CD4-positive, alpha-beta T cell (primary cell): ENCODE results near the gene UBE2D2. TPM values are rescaled to one million over a fixed set of nuclear protein-coding genes. Genes with fewer than 3 reads are reported as not detected.

Experiments
- ATAC-seq: fragments of 200-7000 bp; cut with Tn5 transposase; one replicate; pipeline ENCODE4 v1.10.0; 2022; ENCODE audit warnings: mild to moderate bottlenecking; ENCODE audit not compliant: poor library complexity
- CTCF ChIA-PET: fragments of 350-600 bp; sonication (Branson Sonifier 250); formaldehyde crosslinking; loops from one replicate; lab custom pipeline; 2021; ENCODE audit warnings: antibody characterized with exemption, inconsistent platforms; lab: Charles Lee
- POLR2A ChIA-PET: fragments of 350-600 bp; sonication (Branson Sonifier 250); formaldehyde crosslinking; loops from one replicate; lab custom pipeline; 2021; ENCODE audit warnings: antibody characterized with exemption, inconsistent platforms; lab: Charles Lee
- DNase-seq, 14 experiments: peaks; one replicate each; pipeline ENCODE4 v3.0.0-alpha.2; 2013 to 2020; ENCODE audit warnings: mixed read lengths in 2 of 14
- H3K27ac ChIP-seq, 2 donors: one replicate each; pipeline versions ENCODE4 v1.5.1 to v1.7.0; 2013; ENCODE audit warnings: low read length in 2 of 2, low read depth in 1 of 2, mild to moderate bottlenecking in 1 of 2
- H3K27me3 ChIP-seq, 2 experiments: 1 replicate in 1 of 2; 2 replicates in 1 of 2; pipeline versions ENCODE4 v1.6.1 to v1.7.0; 2013; ENCODE audit warnings: low read length in 2 of 2, control low read depth in 1 of 2, mild to moderate bottlenecking in 1 of 2, moderate library complexity in 1 of 2; ENCODE audit not compliant: insufficient read depth in 2 of 2, control insufficient read depth in 1 of 2
- H3K36me3 ChIP-seq: one replicate; pipeline ENCODE4 v1.6.1; 2013; ENCODE audit warnings: low read length, control low read depth; ENCODE audit not compliant: insufficient read depth
- H3K4me1 ChIP-seq: one replicate; pipeline ENCODE4 v1.6.1; 2013; ENCODE audit warnings: low read length, control low read depth; ENCODE audit not compliant: insufficient read depth
- H3K4me3 ChIP-seq: one replicate; pipeline ENCODE4 v1.5.1; 2013; ENCODE audit warnings: mild to moderate bottlenecking, low read length, moderate library complexity
- H3K9me3 ChIP-seq, 2 experiments: 1 replicate in 1 of 2; 2 replicates in 1 of 2; pipeline versions ENCODE4 v1.6.1 to v1.7.0; 2013; ENCODE audit warnings: low read length in 2 of 2, mild to moderate bottlenecking in 2 of 2, control low read depth in 1 of 2, moderate library complexity in 1 of 2; ENCODE audit not compliant: control insufficient read depth in 1 of 2, insufficient read depth in 1 of 2
- H3K27ac Mint-ChIP-seq: one replicate; pipeline ENCODE4 v1.8.0; 2020; ENCODE audit warnings: mixed read lengths
- H3K27me3 Mint-ChIP-seq: one replicate; pipeline ENCODE4 v1.8.0; 2021; ENCODE audit warnings: mixed read lengths
- H3K36me3 Mint-ChIP-seq: one replicate; pipeline ENCODE4 v1.8.0; 2021; ENCODE audit warnings: low read depth, mixed read lengths
- H3K4me1 Mint-ChIP-seq: one replicate; pipeline ENCODE4 v1.8.0; 2021; ENCODE audit warnings: low read depth, mixed read lengths
- H3K4me3 Mint-ChIP-seq: one replicate; pipeline ENCODE4 v1.8.0; 2020; ENCODE audit warnings: mild to moderate bottlenecking, mixed read lengths
- H3K9me3 Mint-ChIP-seq: one replicate; pipeline ENCODE4 v1.8.0; 2020; ENCODE audit warnings: mixed read lengths
- CTCF ChIP-seq: fragments of 200-600 bp; IDR thresholded peaks from one replicate; pipeline ENCODE4 v1.8.0; 2022; ENCODE audit warnings: antibody characterized with exemption, mild to moderate bottlenecking
- intact Hi-C, 2 experiments: fragments of 100-400 bp; cut with DNase I in 1 of 2; cut with micrococcal nuclease in 1 of 2; formaldehyde crosslinking; loops; one replicate each; pipeline versions ENCODE4 v1.15.1 to v1.9.0; 2023 to 2025; cut with DNase I, micrococcal nuclease
- total RNA-seq, 174 experiments: library from RNA in 2 of 174; stranded (reverse) in 2 of 174; gene quantifications; one replicate each; pipeline ENCODE4 v1.2.3 and lab custom pipeline; 2021 to 2026

Gene UBE2D2
- total RNA-seq, 2 experiments from 2014 or later, result 164 to 174 TPM

GRCh38 chr5:139650031-139650688 lies 89.0 kb downstream of the UBE2D2 start:
- ChIA-PET CTCF (interaction anchor here (0.6 to 5.1 kb wide), 7 partner anchors 12 to 166 kb away, joined by 3 to 22 read pairs (median 3); no protein-coding TSS in a partner anchor), POLR2A (interaction anchor here (1.0 to 2.8 kb wide), 2 partner anchors 11 to 61 kb away, joined by 3 to 13 read pairs; no protein-coding TSS in a partner anchor)
- no peak overlapping the region for H3K27ac ChIP-seq
- H3K9me3 Mint-ChIP-seq, result no peaks in the 10 kb centered on the region
- H3K9me3 ChIP-seq, result peaks cover 0 to 20% of the 10 kb centered on the region in 2 experiments
- no peak for ATAC-seq
- H3K36me3 Mint-ChIP-seq, result no peaks in the 10 kb centered on the region
- TF ChIP-seq CTCF, result peak; percentile 5
- peak in 4 of 14 experiments; percentile 14 to 56 (median 50) for DNase-seq
- peak overlapping the region; percentile 83 for H3K4me3 Mint-ChIP-seq
- H3K4me3 ChIP-seq, result peak overlapping the region; percentile 46
- peaks cover 44% of the 10 kb centered on the region for H3K4me1 ChIP-seq
- H3K27me3 ChIP-seq, result peaks cover 48 to 74% of the 10 kb centered on the region in 2 experiments
- intact Hi-C loops, result loop anchor here in 1 of 2 experiments (2.0 kb wide), 1 partner anchor 13 kb away; no protein-coding TSS in a partner anchor
- peaks cover 36% of the 10 kb centered on the region for H3K4me1 Mint-ChIP-seq
- peaks cover 73% of the 10 kb centered on the region for H3K27me3 Mint-ChIP-seq
- H3K36me3 ChIP-seq, result no peaks in the 10 kb centered on the region
- H3K27ac Mint-ChIP-seq, result no peak overlapping the region

- H3K27ac ChIP-seq, result no peak overlapping the region
- Mint-ChIP-seq H3K4me3 (peak overlapping the region; percentile 40), H3K27ac (no peak overlapping the region), H3K27me3 (peaks cover 73% of the 10 kb centered on the region), H3K36me3 (no peaks in the 10 kb centered on the region), H3K9me3 (no peaks in the 10 kb centered on the region), H3K4me1 (peaks cover 36% of the 10 kb centered on the region)
- ChIA-PET CTCF (interaction anchor here (0.6 to 5.1 kb wide), 5 partner anchors 15 to 167 kb away, joined by 3 to 22 read pairs (median 4); no protein-coding TSS in a partner anchor), POLR2A (interaction anchor here (1.0 kb wide), 1 partner anchor 60 kb away, joined by 3 read pairs; no protein-coding TSS in a partner anchor)
- no peak for ATAC-seq
- no peak for TF ChIP-seq CTCF
- H3K27me3 ChIP-seq, result peaks cover 48 to 74% of the 10 kb centered on the region in 2 experiments
- intact Hi-C loops, result loop anchor here in 1 of 2 experiments (2.0 kb wide), 1 partner anchor 14 kb away; no protein-coding TSS in a partner anchor
- H3K4me1 ChIP-seq, result peaks cover 44% of the 10 kb centered on the region
- H3K4me3 ChIP-seq, result peak overlapping the region; percentile 46
- DNase-seq, result no peak
- H3K9me3 ChIP-seq, result peaks cover 0 to 20% of the 10 kb centered on the region in 2 experiments
- H3K36me3 ChIP-seq, result no peaks in the 10 kb centered on the region
Measured at GRCh38 chr5:139650689-139651042, 89.5 kb downstream of the UBE2D2 start.

- intact Hi-C loops, result loop anchor here in 1 of 2 experiments (2.0 kb wide), 1 partner anchor 14 kb away; no protein-coding TSS in a partner anchor
- Histone ChIP-seq H3K27me3 (peaks cover 47 to 74% of the 10 kb centered on the region in 2 experiments), H3K9me3 (peaks cover 0 to 20% of the 10 kb centered on the region in 2 experiments), H3K36me3 (no peaks in the 10 kb centered on the region), H3K4me1 (peaks cover 44% of the 10 kb centered on the region), H3K4me3 (no peak overlapping the region), H3K27ac (no peak overlapping the region)
- peaks cover 72% of the 10 kb centered on the region for H3K27me3 Mint-ChIP-seq
- DNase-seq (no peak), ATAC-seq (no peak)
- CTCF ChIA-PET, result interaction anchor here (0.6 to 5.1 kb wide), 4 partner anchors 15 to 167 kb away, joined by 3 to 22 read pairs (median 6); no protein-coding TSS in a partner anchor
- H3K36me3 Mint-ChIP-seq, result no peaks in the 10 kb centered on the region
- H3K4me1 Mint-ChIP-seq, result peaks cover 36% of the 10 kb centered on the region
- H3K4me3 Mint-ChIP-seq, result peak overlapping the region; percentile 45
- H3K27ac Mint-ChIP-seq, result no peak overlapping the region
- H3K9me3 Mint-ChIP-seq, result no peaks in the 10 kb centered on the region
- POLR2A ChIA-PET, result interaction anchor here (0.7 to 1.0 kb wide), 3 partner anchors 14 to 60 kb away, joined by 3 read pairs; no protein-coding TSS in a partner anchor
- no peak for TF ChIP-seq CTCF
Measured at GRCh38 chr5:139651043-139651834, 90.1 kb downstream of the UBE2D2 start.
